Astrocyte of the hippocampus (primary cell): ENCODE data around the gene TRAPPC2B.

Experiments
- DNase-seq: peaks from one replicate; pipeline ENCODE4 v3.0.0; 2011; ENCODE audit warnings: low read depth, low spot score

Gene TRAPPC2B

DNA sequence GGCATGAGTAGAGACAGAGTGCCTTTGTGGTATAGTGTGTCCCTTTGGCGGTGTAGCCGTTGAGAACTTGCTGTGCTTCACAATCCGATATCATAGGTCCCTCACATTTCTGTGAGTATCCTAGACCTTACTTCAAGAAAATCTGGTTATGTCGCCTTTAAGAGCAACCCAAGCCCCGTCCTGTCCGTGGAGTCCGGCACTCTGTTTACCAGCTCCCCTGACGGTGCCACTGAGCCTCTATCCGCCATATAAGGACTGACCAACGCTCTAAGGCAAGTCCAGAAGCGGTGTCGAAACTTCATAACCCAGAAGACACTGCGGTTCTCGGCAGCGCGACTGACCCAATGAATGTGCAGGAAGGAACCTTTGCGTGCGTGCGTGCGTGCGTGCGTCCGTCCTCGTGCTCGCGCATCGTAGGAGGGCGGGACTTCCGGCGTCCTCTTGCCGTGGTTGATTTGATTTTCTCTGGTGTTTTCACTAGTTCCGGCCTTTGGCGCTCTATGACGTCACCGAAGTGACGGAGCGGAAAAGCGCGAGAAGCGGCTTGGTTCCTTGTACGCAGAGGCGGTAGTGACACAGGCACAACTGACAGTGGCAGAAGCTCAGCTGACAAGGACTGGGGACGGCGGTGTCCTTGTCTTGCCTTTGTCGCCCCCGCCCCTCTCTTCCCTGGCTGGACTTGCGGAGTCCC lies at the start of gene TRAPPC2B, which contains the start of gene ZNF547:
TSS of gene TRAPPC2B (plus strand) at position 555 of the 691 bp plus-strand sequence. CDS start 1,283 bp downstream, outside the sequence.
TSS of gene ZNF547 (plus strand) at position 555 of the 691 bp plus-strand sequence. CDS start 5,005 bp downstream, outside the sequence.
- peak; percentile 100 for DNase-seq

DNA sequence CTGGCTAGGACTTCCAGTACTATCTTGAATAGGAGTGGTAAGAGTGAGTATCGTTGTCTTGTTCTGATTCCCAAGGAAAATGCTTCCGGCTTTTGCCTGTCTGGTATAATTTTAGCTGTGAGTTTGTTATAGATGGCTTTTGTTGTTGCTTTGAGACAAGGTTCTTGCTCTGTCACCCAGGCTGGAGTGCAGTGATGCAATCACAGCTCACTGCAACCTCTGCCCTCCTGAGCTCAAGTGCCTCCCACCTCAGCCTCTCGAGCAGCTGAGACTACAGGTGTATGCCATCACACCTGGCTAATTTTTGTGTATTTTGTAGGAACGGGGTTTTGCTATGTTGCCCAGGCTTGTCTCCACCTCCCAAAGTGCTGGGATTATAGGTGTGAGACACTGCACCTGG lies 49.2 kb upstream of the TRAPPC2B start:
- DNase-seq = no peak

DNA sequence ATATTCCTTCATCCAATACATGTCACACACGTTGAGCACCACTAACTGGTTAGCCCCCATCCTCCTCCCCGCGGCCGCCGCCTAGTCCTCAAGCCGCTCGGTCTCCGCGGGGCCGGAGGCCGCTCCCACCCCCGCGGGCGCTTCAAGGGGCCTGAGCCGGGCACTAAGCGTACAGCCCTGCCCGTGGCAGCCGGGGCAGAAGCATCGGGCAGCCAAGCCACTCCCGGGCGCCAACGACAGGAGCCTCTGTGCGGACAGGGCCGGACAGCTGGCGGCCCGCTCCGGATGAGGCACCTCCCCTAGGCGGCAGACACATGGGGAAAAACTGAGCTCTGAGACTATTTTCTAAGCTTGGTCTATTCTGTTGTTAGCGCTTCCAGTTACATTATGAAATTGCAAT lies 45.8 kb upstream of the TRAPPC2B start:
- DNase-seq = peak; percentile 15

GRCh38 chr19:57319869-57320179 lies 43.5 kb upstream of the TRAPPC2B start:
- DNase-seq = no peak

GRCh38 chr19:57320180-57321084 lies 42.9 kb upstream of the TRAPPC2B start, which contains the start of gene ZNF543:
TSS of gene ZNF543 (plus strand) at chr19:57320472. CDS start at chr19:57320854, 382 bp downstream.
- DNase-seq = peak; percentile 99

- DNase-seq = peak; percentile 9
Measured at GRCh38 chr19:57321116-57321515, 42.2 kb upstream of the TRAPPC2B start.

GRCh38 chr19:57321751-57322150 lies 41.6 kb upstream of the TRAPPC2B start:
- DNase-seq = no peak

- DNase-seq = no peak
Measured at GRCh38 chr19:57324992-57325391, 38.4 kb upstream of the TRAPPC2B start.

DNA sequence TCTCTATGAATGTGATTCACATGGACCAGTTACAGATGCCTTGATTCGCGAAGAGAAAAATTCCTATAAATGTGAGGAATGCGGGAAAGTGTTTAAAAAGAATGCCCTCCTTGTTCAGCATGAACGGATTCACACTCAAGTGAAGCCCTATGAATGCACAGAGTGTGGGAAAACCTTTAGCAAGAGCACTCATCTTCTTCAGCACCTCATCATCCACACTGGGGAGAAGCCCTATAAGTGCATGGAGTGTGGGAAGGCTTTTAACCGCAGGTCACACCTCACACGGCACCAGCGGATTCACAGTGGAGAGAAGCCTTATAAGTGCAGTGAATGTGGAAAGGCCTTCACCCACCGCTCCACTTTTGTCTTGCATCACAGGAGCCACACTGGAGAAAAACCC lies 35.4 kb upstream of the TRAPPC2B start:
- no peak for DNase-seq

GRCh38 chr19:57334191-57334590 lies 29.2 kb upstream of the TRAPPC2B start:
- no peak for DNase-seq

DNA sequence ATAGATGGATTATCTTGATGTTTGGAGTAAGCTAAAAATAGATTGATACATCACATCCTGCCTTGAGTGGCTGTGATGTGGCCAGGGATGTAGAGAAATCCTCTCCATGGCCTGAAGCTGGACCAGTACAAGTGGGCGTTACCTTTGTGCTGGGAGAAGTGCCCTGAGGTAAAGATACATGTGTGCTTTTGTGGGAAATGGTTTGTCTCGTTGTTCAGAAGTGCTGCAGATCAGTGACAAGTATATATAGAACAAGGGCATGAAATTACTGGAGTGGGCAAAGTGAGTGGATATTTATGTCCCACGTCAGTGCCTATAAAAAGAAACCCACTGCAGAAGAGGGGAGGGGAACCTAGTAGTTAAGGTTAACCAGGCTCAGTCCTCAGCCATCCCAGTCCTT lies 24.5 kb upstream of the TRAPPC2B start:
- DNase-seq = no peak

DNA sequence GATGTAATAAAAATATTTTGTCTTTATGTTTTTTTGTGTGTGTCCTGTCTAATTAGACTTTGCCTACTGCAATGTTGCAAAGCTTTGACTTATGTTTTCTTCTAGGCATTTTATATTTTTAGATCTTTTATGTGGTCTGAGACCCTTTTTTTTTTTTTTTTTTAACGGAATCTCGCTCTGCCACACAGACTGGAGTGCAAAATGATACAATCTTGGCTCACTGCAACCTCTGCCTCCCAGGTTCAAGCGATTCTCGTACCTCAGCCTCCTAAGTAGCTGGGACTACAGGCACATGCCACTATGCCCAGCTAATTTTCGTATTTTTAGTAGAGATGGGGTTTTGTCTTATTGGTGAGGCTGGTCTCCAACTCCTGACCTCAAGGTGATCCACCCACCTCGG lies 20.8 kb upstream of the TRAPPC2B start:
- DNase-seq = no peak

- DNase-seq = no peak
Measured at GRCh38 chr19:57348136-57348535, 15.2 kb upstream of the TRAPPC2B start.

DNA sequence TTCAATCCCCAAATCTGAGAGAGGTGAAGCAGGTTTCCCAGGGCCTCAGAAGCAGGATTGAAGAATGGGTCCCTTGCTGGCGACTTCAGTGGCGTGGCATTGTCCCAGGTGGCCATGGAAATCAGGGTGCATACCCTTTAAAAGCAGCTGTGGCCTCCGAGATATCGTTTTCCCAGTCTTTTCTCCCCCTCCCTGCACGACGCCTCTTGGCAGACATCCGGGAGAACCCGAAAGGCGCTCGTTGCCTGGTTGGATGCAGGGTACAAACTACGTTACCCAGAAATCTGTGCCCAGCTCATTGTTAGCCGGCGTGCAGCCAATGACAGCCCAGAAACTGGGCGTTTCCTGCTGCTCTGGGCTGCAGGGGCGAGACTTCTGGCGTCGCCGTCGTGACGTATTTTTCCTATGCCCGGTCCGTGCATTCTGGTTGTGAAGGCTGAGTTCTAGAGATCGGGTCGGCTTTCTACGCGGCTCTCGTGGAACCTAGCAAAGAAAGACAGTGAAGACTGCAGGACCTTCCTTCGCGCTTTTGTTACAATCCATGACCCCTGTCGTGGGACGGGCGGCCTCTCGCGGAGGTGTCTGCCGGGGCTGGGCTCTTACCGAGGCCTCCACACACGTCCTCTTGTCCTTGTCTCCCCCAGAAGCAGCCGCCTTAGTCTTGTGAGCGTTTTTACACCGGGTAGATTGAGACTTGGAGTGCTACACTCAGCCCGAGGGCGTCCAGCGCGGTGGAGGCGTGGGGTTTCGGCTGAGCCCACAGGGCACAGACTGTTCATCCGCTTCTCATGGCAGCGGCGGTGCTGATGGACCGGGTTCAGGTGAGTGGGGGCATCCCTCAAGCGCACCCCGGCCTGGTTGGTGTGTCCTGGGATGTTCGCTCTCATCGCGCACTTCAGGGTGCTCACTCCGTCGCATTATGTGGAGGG lies 12.2 kb upstream of the TRAPPC2B start, which contains the start of gene ZNF304:
TSS of gene ZNF304 (plus strand) at position 395 of the 929 bp plus-strand sequence. CDS start at position 789, 394 bp downstream.
- DNase-seq = peak; percentile 98

DNA sequence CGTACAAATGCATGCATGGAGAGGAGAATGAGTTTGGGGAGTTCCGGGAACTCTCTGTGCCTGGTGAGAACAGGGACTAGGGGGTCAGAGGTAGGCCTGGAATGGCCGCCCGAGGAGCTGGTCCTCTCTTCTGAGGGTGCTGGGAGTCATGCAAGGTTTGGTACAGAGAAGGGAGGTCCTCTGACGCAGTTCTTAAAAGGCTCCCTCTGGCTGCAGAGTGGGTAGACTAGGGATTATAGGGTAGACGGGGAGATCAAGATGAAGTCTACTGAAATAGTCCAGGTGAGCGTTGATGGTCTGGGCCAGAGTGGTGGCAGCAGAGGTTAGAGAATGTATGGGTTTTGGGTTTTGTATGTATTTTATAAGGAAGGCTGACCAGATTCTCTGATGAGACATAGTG lies 11.5 kb upstream of the TRAPPC2B start:
- peak; percentile 12 for DNase-seq

GRCh38 chr19:57355916-57356315 lies 7.4 kb upstream of the TRAPPC2B start:
- no peak for DNase-seq

- no peak for DNase-seq
Measured at GRCh38 chr19:57357406-57357805, 5.9 kb upstream of the TRAPPC2B start.

GRCh38 chr19:57359300-57359699 lies 4.1 kb upstream of the TRAPPC2B start:
- DNase-seq = no peak

DNA sequence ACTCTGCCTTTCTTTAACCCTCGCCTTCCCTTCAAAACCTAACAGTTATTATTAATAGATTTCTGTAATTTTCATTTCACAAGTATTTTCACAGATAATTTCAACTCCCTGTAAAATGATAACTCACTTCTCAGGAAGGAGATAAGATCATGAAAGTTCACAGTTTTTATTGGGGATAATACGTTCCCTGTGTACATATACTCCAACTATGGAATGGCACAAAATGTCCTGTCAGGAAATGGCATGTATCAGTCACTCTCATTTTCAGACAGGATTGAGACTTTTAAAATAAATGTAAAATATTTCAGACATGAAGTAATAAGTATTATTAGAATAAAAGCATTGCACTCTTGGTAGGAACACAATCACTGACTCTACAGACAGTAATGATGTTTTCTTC lies 932 bp upstream of the TRAPPC2B start:
- no peak for DNase-seq

- peak; percentile 45 for DNase-seq
Measured at GRCh38 chr19:57363688-57364181, 384 bp downstream of the TRAPPC2B start.

GRCh38 chr19:57366776-57367175 lies 3.4 kb downstream of the TRAPPC2B start:
- no peak for DNase-seq
